BLaER1 treated with 17β-estradiol and CSF1 and Interleukin-3, amounts not matched to agents 10 nM and 100 nM (cell line): ENCODE measurements around the gene EFNA3.

Experiments
- H3K27ac ChIP-seq, 11 experiments: shearing (Covaris generic); formaldehyde crosslinking; 2 replicates each; pipeline ENCODE4 v1.8.1; 2022
- H3K27me3 ChIP-seq, 11 experiments: shearing (Covaris generic); formaldehyde crosslinking; 2 replicates each; pipeline ENCODE4 v1.8.1; 2022
- H3K36me3 ChIP-seq, 11 experiments: shearing (Covaris generic); formaldehyde crosslinking; 2 replicates each; pipeline ENCODE4 v1.8.1; 2022
- H3K4me1 ChIP-seq, 10 experiments: shearing (Covaris generic); formaldehyde crosslinking; 2 replicates each; pipeline ENCODE4 v1.8.1; 2022
- H3K4me2 ChIP-seq, 11 experiments: shearing (Covaris generic); formaldehyde crosslinking; 2 replicates each; pipeline ENCODE4 v1.8.1; 2022
- H3K4me3 ChIP-seq, 10 experiments: shearing (Covaris generic); formaldehyde crosslinking; 2 replicates each; pipeline ENCODE4 v1.8.1; 2022
- H3K9ac ChIP-seq, 11 experiments: shearing (Covaris generic); formaldehyde crosslinking; 2 replicates each; pipeline ENCODE4 v1.8.1; 2022
- H3K9me3 ChIP-seq, 11 experiments: shearing (Covaris generic); formaldehyde crosslinking; replicated peaks in 1 of 11; 2 replicates each; pipeline ENCODE4 v1.8.1; 2022
- H4K20me1 ChIP-seq, 11 experiments: shearing (Covaris generic); formaldehyde crosslinking; 2 replicates each; pipeline ENCODE4 v1.8.1; 2022
- Cebpa-rat ChIP-seq, 11 experiments: shearing (Covaris generic); IDR thresholded peaks; 2 replicates each; pipeline ENCODE4 v1.8.1; 2022

EFNA3 gene

GRCh38 chr1:155062702-155063411, 15.8 kb upstream of the EFNA3 start:
- H3K4me1 ChIP-seq: peaks cover 56 to 62% (median 59%) of the 10 kb centered on the region in 10 experiments
- H3K4me2 ChIP-seq: peak overlapping the region; percentile 91 to 100 (median 99)
- no peaks in the 10 kb centered on the region for H3K9me3 ChIP-seq
- peak overlapping the region in 8 of 11 experiments; percentile 44 to 90 (median 86); a peak in 15 of 22 replicates for H3K9ac ChIP-seq
- H3K27me3 ChIP-seq: no peaks in the 10 kb centered on the region
- H4K20me1 ChIP-seq: peaks cover 15 to 89% (median 49%) of the 10 kb centered on the region in 11 experiments; a peak in 21 of 22 replicates
- peak overlapping the region; percentile 74 to 94 (median 83) for H3K4me3 ChIP-seq
- TF ChIP-seq Cebpa-rat (IDR thresholded peaks at IDR 0.05): no peak
- H3K27ac ChIP-seq: no peak overlapping the region
- H3K36me3 ChIP-seq: peaks cover 25 to 53% (median 45%) of the 10 kb centered on the region in 11 experiments

- Histone ChIP-seq H3K9ac (peak within 1 kb of the TSS; percentile 82 to 90 (median 85)), H4K20me1 (peaks cover 15 to 83% (median 47%) of the 10 kb centered on the region in 11 experiments; a peak in 21 of 22 replicates), H3K9me3 (no peaks in the 10 kb centered on the region), H3K27ac (peak within 1 kb of the TSS; percentile 41 to 89 (median 81); a peak in 21 of 22 replicates), H3K36me3 (peaks cover 19 to 52% (median 45%) of the 10 kb centered on the region in 11 experiments), H3K27me3 (no peaks in the 10 kb centered on the region), H3K4me3 (peak within 1 kb of the TSS; percentile 74 to 94 (median 83)), H3K4me1 (peaks cover 63 to 70% (median 67%) of the 10 kb centered on the region in 10 experiments), H3K4me2 (peak within 1 kb of the TSS; percentile 91 to 100 (median 99))
- no peak for TF ChIP-seq Cebpa-rat (IDR thresholded peaks at IDR 0.05)
These were observed 15.0 kb upstream of the EFNA3 start, which contains the start of gene EFNA4 for GRCh38 chr1:155063550-155064110. TSS of gene EFNA4 (plus strand) at chr1:155063740. CDS start at chr1:155063824, 84 bp downstream.

DNA sequence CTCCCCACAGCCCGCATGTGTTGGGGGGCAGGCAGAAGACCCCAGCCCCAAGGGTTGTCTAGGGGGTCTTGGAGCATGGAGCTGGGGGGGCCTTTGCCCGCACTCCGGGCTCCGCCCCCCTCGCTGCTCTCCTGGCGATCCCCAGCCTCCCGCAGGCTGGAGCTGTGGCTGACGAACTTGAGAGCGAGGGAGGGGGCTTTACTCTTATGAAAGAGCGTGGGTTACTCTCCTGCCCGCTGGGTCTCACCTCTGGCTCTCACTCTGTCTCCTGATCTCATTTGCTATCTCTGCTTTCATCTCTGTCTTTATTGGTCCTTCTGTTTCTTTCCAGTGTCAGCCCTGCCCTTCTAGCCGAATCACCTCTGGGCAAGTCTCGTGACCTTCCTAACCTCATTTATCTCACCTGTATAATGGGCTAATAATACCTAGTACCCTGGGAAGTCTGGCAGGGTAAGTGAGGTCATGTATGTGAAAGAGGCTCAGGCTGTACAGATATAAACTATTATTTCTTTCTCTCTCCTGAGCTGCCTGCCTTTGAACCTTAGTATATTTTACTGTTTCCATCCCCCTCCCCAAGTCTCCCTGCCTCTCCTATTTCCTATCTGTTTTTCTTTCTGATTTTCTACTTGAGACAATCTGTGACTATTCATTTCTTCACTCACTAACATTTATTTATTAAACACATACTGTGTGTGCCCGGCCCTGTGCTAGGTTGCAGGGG, 14.4 kb upstream of the EFNA3 start:
- H3K4me3 ChIP-seq: peak overlapping the region; percentile 74 to 94 (median 83)
- peaks cover 14 to 52% (median 45%) of the 10 kb centered on the region in 11 experiments; a peak in 21 of 22 replicates for H3K36me3 ChIP-seq
- H3K27ac ChIP-seq: peak overlapping the region in 10 of 11 experiments; percentile 76 to 89 (median 81); a peak in 21 of 22 replicates
- H4K20me1 ChIP-seq: peaks cover 15 to 83% (median 49%) of the 10 kb centered on the region in 11 experiments; a peak in 21 of 22 replicates
- H3K4me2 ChIP-seq: peak overlapping the region; percentile 91 to 100 (median 99)
- TF ChIP-seq Cebpa-rat (IDR thresholded peaks at IDR 0.05): no peak
- no peaks in the 10 kb centered on the region for H3K9me3 ChIP-seq
- peaks cover 70 to 76% (median 73%) of the 10 kb centered on the region in 10 experiments for H3K4me1 ChIP-seq
- no peaks in the 10 kb centered on the region for H3K27me3 ChIP-seq
- H3K9ac ChIP-seq: peak overlapping the region; percentile 82 to 90 (median 85)

GRCh38 chr1:155064832-155065429, 13.7 kb upstream of the EFNA3 start:
- no peaks in the 10 kb centered on the region for H3K9me3 ChIP-seq
- H3K4me1 ChIP-seq: peaks cover 76 to 83% (median 80%) of the 10 kb centered on the region in 10 experiments
- peak overlapping the region; percentile 74 to 94 (median 83); a peak in 19 of 20 replicates for H3K4me3 ChIP-seq
- no peak for TF ChIP-seq Cebpa-rat (IDR thresholded peaks at IDR 0.05)
- H3K36me3 ChIP-seq: peaks cover 13 to 49% (median 40%) of the 10 kb centered on the region in 11 experiments; a peak in 21 of 22 replicates
- peak overlapping the region; percentile 91 to 100 (median 99) for H3K4me2 ChIP-seq
- H3K27me3 ChIP-seq: no peaks in the 10 kb centered on the region
- peak overlapping the region; percentile 12 to 90 (median 85); a peak in 19 of 22 replicates for H3K9ac ChIP-seq
- H3K27ac ChIP-seq: peak overlapping the region in 1 of 11 experiments; percentile 16; a peak in 1 of 22 replicates
- H4K20me1 ChIP-seq: peaks cover 15 to 80% (median 54%) of the 10 kb centered on the region in 11 experiments; a peak in 21 of 22 replicates

DNA sequence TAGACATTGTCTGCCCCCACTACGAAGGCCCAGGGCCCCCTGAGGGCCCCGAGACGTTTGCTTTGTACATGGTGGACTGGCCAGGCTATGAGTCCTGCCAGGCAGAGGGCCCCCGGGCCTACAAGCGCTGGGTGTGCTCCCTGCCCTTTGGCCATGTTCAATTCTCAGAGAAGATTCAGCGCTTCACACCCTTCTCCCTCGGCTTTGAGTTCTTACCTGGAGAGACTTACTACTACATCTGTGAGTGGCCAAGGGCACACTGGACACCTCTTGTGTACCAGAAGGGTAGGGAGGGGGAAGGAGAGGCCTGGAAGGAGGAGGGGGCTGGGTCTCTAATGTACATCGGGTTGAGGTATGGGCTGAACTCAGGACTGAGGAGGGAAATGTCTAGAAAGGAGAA, 11.9 kb upstream of the EFNA3 start:
- TF ChIP-seq Cebpa-rat (IDR thresholded peaks at IDR 0.05): no peak
- Histone ChIP-seq H3K9ac (peak overlapping the region in 8 of 11 experiments; percentile 24 to 54 (median 40); a peak in 11 of 22 replicates), H3K36me3 (peaks cover 8 to 35% (median 28%) of the 10 kb centered on the region in 11 experiments; a peak in 18 of 22 replicates), H3K4me3 (no peak overlapping the region), H4K20me1 (peaks cover 6 to 63% (median 42%) of the 10 kb centered on the region in 11 experiments; a peak in 20 of 22 replicates), H3K4me2 (peak overlapping the region; percentile 55 to 100 (median 67)), H3K27ac (peak overlapping the region in 4 of 11 experiments; percentile 3 to 45 (median 24); a peak in 5 of 22 replicates), H3K9me3 (no peaks in the 10 kb centered on the region), H3K4me1 (peaks cover 82 to 92% (median 89%) of the 10 kb centered on the region in 10 experiments), H3K27me3 (no peaks in the 10 kb centered on the region)

DNA sequence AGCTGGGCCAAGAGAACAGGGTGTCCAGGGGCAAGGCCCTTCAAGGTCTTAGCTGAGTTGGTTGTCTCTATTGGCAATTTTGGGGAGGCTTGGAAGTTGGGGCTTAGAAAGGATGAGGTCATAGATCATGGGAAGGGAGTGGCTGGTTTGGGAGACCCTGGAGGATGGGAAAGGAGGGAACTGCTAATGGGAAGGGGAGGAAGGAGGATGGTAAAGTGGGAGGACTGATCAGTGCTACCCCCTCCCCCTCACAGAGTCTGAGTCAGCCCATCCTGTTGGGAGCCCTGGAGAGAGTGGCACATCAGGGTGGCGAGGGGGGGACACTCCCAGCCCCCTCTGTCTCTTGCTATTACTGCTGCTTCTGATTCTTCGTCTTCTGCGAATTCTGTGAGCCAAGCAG, 10.0 kb upstream of the EFNA3 start:
- Histone ChIP-seq H3K4me1 (peaks cover 86 to 94% (median 92%) of the 10 kb centered on the region in 10 experiments), H3K9ac (peak overlapping the region in 10 of 11 experiments; percentile 18 to 79 (median 73); a peak in 11 of 22 replicates)

GRCh38 chr1:155069551-155070157, 9.0 kb upstream of the EFNA3 start:
- Histone ChIP-seq H3K9ac (peak overlapping the region; percentile 9 to 79 (median 72); a peak in 18 of 22 replicates), H4K20me1 (peaks cover 0 to 44% (median 26%) of the 10 kb centered on the region in 11 experiments; a peak in 17 of 22 replicates), H3K4me3 (peak overlapping the region in 3 of 10 experiments; percentile 19 to 57 (median 42); a peak in 5 of 20 replicates), H3K9me3 (no peaks in the 10 kb centered on the region), H3K27me3 (no peaks in the 10 kb centered on the region), H3K27ac (peak overlapping the region in 9 of 11 experiments; percentile 39 to 89 (median 64); a peak in 17 of 22 replicates), H3K4me1 (peaks cover 92 to 98% (median 97%) of the 10 kb centered on the region in 10 experiments), H3K36me3 (peaks cover 8 to 35% (median 28%) of the 10 kb centered on the region in 11 experiments; a peak in 18 of 22 replicates), H3K4me2 (peak overlapping the region; percentile 93 to 100 (median 98))
- TF ChIP-seq Cebpa-rat (IDR thresholded peaks at IDR 0.05): no peak

More for the DNA sequence above, 10.0 kb upstream of the EFNA3 start:
- Histone ChIP-seq H3K27ac (peak overlapping the region in 7 of 11 experiments; percentile 17 to 89 (median 74); a peak in 7 of 22 replicates), H3K27me3 (no peaks in the 10 kb centered on the region), H3K9me3 (no peaks in the 10 kb centered on the region), H4K20me1 (peaks cover 0 to 48% (median 31%) of the 10 kb centered on the region in 11 experiments; a peak in 17 of 22 replicates), H3K4me2 (peak overlapping the region; percentile 93 to 100 (median 98)), H3K36me3 (peaks cover 8 to 35% (median 28%) of the 10 kb centered on the region in 11 experiments; a peak in 18 of 22 replicates), H3K4me3 (peak overlapping the region in 1 of 10 experiments; percentile 33; a peak in 2 of 20 replicates)
- no peak for TF ChIP-seq Cebpa-rat (IDR thresholded peaks at IDR 0.05)
